Sigmoid colon (tissue), 7 donors: ENCODE data around the gene ZNF445. TPM values are rescaled to one million over a fixed set of nuclear protein-coding genes. Genes with fewer than 3 reads are reported as not detected.
"Not testable (repeated sequence)": the region's sequence is repeated elsewhere in the genome, so short reads cannot be mapped to it uniquely, and the experiment has no call there.

ENCODE experiments used
- DNase-seq: peaks from one replicate; pipeline ENCODE4 v3.0.0-alpha.2; 2019
- H3K27ac ChIP-seq, 4 donors: fragments of 200-600 bp; sonication (generic); one replicate each; pipeline ENCODE4 v1.5.1; 2016 to 2019; ENCODE audit warnings: mild to moderate bottlenecking in 1 of 4
- H3K27me3 ChIP-seq, 3 donors: fragments of 200-600 bp; sonication (generic); one replicate each; pipeline ENCODE4 v1.5.1; 2019; ENCODE audit warnings: mild to moderate bottlenecking in 1 of 3
- H3K36me3 ChIP-seq, 4 donors: fragments of 200-600 bp; sonication (generic); one replicate each; pipeline ENCODE4 v1.5.1; 2016 to 2019
- H3K4me1 ChIP-seq, 4 donors: fragments of 200-600 bp; sonication (generic); one replicate each; pipeline ENCODE4 v1.5.1; 2017 to 2019
- H3K4me3 ChIP-seq, 4 donors: fragments of 200-600 bp; sonication (generic); one replicate each; pipeline ENCODE4 v1.5.1; 2017 to 2019; ENCODE audit warnings: mild to moderate bottlenecking in 2 of 4, moderate library complexity in 1 of 4
- H3K9me3 ChIP-seq, 4 donors: fragments of 200-600 bp in 3 of 4; sonication (generic) in 3 of 4; one replicate each; pipeline versions ENCODE4 v1.5.1 to v1.6.1; 2013 to 2019
- EP300 ChIP-seq, 4 donors: sonication (generic); formaldehyde crosslinking; IDR thresholded peaks; one replicate each; pipeline ENCODE4 v1.6.1; 2017; ENCODE audit warnings: antibody characterized with exemption in 4 of 4
- POLR2A ChIP-seq, 2 donors: fragments of 450-650 bp; IDR thresholded peaks; one replicate each; pipeline ENCODE4 v1.6.1; 2016; ENCODE audit warnings: antibody characterized with exemption in 2 of 2, mild to moderate bottlenecking in 2 of 2, moderate library complexity in 2 of 2
- POLR2AphosphoS5 ChIP-seq, 4 donors: sonication (generic); formaldehyde crosslinking; IDR thresholded peaks; one replicate each; pipeline ENCODE4 v1.6.1; 2017; ENCODE audit warnings: antibody characterized with exemption in 4 of 4
- WGBS, 2 donors: extraction: QIAGEN DNeasy Blood & Tissue Kit; methylation state at CpG; one replicate each; pipeline ENCODE4 v1.1.7; 2013; 5-methylcytosine and 5-hydroxymethylcytosine counted together
- intact Hi-C: fragments of 100-400 bp; cut with DNase I; formaldehyde crosslinking; loops from one replicate; pipeline ENCODE4 v1.15.1; 2023
- polyA plus RNA-seq, 3 donors: library from polyadenylated mRNA; stranded (reverse); fragments of 200-250 nt; gene quantifications; one replicate each; pipeline ENCODE4 v1.2.3, GENCODE V29; 2013
- total RNA-seq, 4 donors: library from RNA; depleted of rRNA; stranded (reverse); fragments of >200 nt; gene quantifications; one replicate each; pipeline ENCODE4 v1.1.0, GENCODE V29; 2016
- TF ChIP-seq, protein P1 (sequence below), 4 experiments: fragments of 450-650 bp in 3 of 4; fragments of 200-600 bp in 1 of 4; IDR thresholded peaks; one replicate each; pipeline ENCODE4 v1.5.1; 2016 to 2019; ENCODE audit warnings: antibody characterized with exemption in 4 of 4, mild to moderate bottlenecking in 3 of 4, moderate library complexity in 2 of 4
- donor health status: healthy with polysubstance abuse.
- donor health status: Bipolar disorder and iron deficiency.
- donor health status: healthy.

ZNF445 gene
- total and polyA plus RNA-seq, 7 donors, result 1.2 to 13.3 (median 7.1) TPM

DNA sequence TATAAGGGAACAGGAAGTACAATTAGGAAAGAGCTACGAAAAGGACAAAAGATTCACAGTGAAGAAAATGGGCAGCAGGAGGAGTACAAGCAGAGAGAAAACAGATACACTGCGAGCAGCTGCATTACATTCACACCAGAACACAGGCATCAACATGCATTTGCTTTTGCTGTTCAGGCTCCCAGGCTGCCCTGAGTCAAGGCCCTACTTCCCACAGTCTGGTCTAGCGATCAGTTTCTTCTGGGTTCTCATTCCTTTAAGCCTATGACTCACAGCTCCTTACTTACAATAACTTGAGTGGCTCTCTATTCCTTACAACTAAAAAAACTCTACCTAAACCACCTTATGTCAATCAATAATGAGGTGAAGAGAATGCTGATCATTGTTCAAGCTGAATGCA is 24.5 kb upstream of the ZNF445 start:
- no peaks in the 10 kb centered on the region for H3K27me3 ChIP-seq
- intact Hi-C loops, result no loop called here
- no peak overlapping the region for H3K4me3 ChIP-seq
- peaks cover 7 to 50% (median 34%) of the 10 kb centered on the region in 4 donors for H3K36me3 ChIP-seq
- DNase-seq, result no peak
- H3K4me1 ChIP-seq, result no peaks in the 10 kb centered on the region
- H3K9me3 ChIP-seq, result peaks cover 0 to 35% (median 16%) of the 10 kb centered on the region in 4 donors
- TF ChIP-seq POLR2A (IDR thresholded peaks at IDR 0.05), result no peak
- TF ChIP-seq, protein P1, sequence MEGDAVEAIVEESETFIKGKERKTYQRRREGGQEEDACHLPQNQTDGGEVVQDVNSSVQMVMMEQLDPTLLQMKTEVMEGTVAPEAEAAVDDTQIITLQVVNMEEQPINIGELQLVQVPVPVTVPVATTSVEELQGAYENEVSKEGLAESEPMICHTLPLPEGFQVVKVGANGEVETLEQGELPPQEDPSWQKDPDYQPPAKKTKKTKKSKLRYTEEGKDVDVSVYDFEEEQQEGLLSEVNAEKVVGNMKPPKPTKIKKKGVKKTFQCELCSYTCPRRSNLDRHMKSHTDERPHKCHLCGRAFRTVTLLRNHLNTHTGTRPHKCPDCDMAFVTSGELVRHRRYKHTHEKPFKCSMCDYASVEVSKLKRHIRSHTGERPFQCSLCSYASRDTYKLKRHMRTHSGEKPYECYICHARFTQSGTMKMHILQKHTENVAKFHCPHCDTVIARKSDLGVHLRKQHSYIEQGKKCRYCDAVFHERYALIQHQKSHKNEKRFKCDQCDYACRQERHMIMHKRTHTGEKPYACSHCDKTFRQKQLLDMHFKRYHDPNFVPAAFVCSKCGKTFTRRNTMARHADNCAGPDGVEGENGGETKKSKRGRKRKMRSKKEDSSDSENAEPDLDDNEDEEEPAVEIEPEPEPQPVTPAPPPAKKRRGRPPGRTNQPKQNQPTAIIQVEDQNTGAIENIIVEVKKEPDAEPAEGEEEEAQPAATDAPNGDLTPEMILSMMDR (IDR thresholded peaks at IDR 0.05), result no peak
- no peak for TF ChIP-seq POLR2AphosphoS5 (IDR thresholded peaks at IDR 0.05)
- no peak for TF ChIP-seq EP300 (IDR thresholded peaks at IDR 0.05)
- WGBS, 2 donors, result 98 to 99% methylated on average over 3 of the region's 3 CpGs
- no peak overlapping the region for H3K27ac ChIP-seq

DNA sequence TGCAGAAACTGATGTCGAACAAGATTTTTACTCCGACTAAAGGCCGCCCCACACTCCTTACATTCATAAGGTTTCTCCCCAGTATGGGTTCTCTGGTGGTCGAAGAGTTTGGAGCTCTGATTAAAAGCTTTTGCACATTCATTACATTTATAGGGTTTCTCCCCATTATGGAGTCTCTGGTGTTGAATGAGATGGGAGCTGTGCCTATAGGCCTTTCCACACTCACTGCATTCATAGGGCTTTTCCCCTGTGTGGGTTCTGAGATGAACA is 22.4 kb upstream of the ZNF445 start:
- Histone ChIP-seq H3K9me3 (peaks cover 0 to 40% (median 16%) of the 10 kb centered on the region in 4 donors), H3K36me3 (peaks cover 7 to 50% (median 34%) of the 10 kb centered on the region in 4 donors)
- H3K27ac ChIP-seq, DNase-seq, H3K4me1 ChIP-seq, H3K27me3 ChIP-seq, H3K4me3 ChIP-seq, intact Hi-C loops: not testable (repeated sequence)
- 96 to 99% methylated on average over 4 of the region's 4 CpGs for WGBS, 2 donors

DNA sequence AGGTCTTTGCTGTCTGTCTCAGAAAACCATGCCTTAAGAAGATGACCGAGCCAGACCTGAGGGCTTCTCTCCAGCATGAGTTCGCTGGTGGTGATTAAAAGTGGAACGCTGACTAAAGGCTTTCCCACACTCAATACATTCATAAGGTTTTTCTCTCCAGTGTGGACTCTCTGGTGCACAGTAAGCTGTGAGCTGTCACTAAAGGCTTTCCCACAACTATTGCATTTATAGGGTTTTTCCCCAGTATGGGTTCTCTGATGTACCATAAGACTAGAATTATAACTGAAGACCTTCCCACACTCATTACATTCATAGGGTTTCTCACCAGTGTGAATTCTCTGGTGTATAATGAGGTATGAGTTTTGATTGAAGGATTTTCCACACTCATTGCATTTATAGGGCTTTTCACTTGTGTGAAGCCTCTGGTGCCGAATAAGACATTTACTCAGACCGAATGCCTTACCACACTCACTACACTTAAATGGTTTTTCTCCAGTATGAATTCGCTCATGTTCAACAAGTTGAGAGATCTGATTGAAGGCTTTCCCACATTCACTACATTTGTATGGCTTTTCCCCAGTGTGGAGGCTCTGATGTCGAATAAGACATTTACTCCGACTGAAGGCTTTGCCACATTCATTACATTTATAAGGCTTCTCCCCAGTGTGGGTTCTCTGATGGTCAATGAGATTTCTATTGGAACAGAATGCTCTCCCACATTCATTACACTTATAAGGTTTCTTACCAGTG is 21.9 kb upstream of the ZNF445 start:
- no peak for DNase-seq
- Histone ChIP-seq H3K4me3 (no peak overlapping the region), H3K27ac (no peak overlapping the region), H3K27me3 (no peaks in the 10 kb centered on the region), H3K9me3 (peaks cover 0 to 40% (median 16%) of the 10 kb centered on the region in 4 donors), H3K36me3 (peaks cover 7 to 50% (median 34%) of the 10 kb centered on the region in 4 donors), H3K4me1 (peaks cover 0 to 2% (median 0%) of the 10 kb centered on the region in 4 donors)
- intact Hi-C loops, result no loop called here
- TF ChIP-seq, protein P1 (IDR thresholded peaks at IDR 0.05), result no peak
- TF ChIP-seq EP300 (IDR thresholded peaks at IDR 0.05) (no peak), POLR2A (IDR thresholded peaks at IDR 0.05) (no peak), POLR2AphosphoS5 (IDR thresholded peaks at IDR 0.05) (no peak)
- 99% methylated on average over 8 of the region's 8 CpGs for WGBS, 2 donors

DNA sequence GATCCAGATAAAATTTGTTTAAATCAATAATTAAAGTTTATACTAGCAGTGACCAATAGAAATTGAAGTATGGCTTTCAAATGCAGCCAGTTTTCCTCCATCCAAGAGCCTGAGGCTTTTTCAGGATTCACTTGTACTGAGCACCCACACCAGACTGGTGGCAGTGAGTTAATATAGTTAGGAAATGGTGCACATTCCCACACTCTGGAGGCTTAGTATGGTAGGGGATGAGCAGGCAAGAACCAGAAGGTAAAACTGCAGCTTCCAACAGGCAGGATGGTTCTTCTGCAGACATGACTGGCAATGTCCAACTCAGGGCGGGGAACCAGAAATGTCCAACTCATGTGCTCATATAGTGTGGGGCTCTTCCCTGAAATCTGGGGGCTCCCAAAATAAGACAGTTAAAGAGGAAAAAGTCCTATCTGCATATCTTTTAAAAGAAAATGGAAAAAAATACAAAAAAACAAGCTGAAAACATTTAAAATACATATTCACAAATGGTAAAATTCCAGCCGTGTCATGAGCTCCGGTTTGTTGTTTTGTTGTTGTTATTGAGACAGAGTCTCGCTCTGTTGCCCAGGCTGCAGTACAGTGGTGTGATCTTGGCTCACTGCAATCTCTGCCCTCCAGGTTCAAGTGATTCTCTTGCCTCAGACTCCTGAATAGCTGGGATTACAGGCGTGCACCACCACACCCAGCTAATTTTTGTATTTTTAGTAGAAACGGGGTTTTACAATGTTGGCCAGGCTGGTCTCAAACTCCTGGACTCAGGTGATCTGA is 18.4 kb upstream of the ZNF445 start:
- Histone ChIP-seq H3K27ac (no peak overlapping the region), H3K36me3 (peaks cover 0 to 33% (median 22%) of the 10 kb centered on the region in 4 donors), H3K4me1 (peaks cover 0 to 4% (median 0%) of the 10 kb centered on the region in 4 donors), H3K9me3 (peaks cover 0 to 48% (median 16%) of the 10 kb centered on the region in 4 donors), H3K4me3 (no peak overlapping the region), H3K27me3 (no peaks in the 10 kb centered on the region)
- DNase-seq, result no peak
- intact Hi-C loops, result no loop called here
- WGBS, 2 donors, result 96 to 98% methylated on average over 6 of the region's 6 CpGs
- TF ChIP-seq POLR2AphosphoS5 (IDR thresholded peaks at IDR 0.05) (no peak), POLR2A (IDR thresholded peaks at IDR 0.05) (no peak), EP300 (IDR thresholded peaks at IDR 0.05) (no peak)
- TF ChIP-seq, protein P1 (IDR thresholded peaks at IDR 0.05), result no peak

DNA sequence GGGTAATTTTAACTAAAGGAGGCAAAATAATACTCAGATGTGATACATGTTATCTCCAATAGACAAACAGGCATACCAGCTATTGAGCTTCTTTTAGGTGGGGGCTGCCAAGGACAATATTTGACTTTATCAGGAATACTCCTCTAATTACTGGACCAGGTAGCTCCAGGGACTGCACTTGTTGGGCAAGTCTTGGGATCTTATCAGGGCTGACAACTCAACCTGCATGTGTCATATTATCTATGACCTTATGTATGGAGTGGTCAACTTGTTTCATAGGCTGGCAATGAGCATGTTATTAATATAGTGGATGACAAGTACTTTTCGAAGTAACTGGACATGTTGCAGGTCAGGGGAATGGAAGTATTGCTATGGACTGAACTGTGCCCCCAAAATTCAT is 15.0 kb upstream of the ZNF445 start:
- Histone ChIP-seq H3K27me3 (no peaks in the 10 kb centered on the region), H3K4me3 (no peak overlapping the region), H3K27ac (no peak overlapping the region), H3K9me3 (peaks cover 0 to 23% (median 0%) of the 10 kb centered on the region in 4 donors), H3K36me3 (peaks cover 0 to 3% (median 0%) of the 10 kb centered on the region in 4 donors), H3K4me1 (peaks cover 0 to 4% (median 0%) of the 10 kb centered on the region in 4 donors)
- 97 to 98% methylated on average over 1 of the region's 1 CpG for WGBS, 2 donors
- DNase-seq, result no peak
- intact Hi-C loops, result no loop called here
- no peak for TF ChIP-seq POLR2AphosphoS5 (IDR thresholded peaks at IDR 0.05)
- TF ChIP-seq EP300 (IDR thresholded peaks at IDR 0.05), result no peak
- TF ChIP-seq, protein P1 (IDR thresholded peaks at IDR 0.05), result no peak
- no peak for TF ChIP-seq POLR2A (IDR thresholded peaks at IDR 0.05)
